CD14-positive monocyte (primary cell): ENCODE measurements around the gene KCNJ4. TPM values are rescaled to one million over a fixed set of nuclear protein-coding genes. Genes with fewer than 3 reads are reported as not detected.

ENCODE experiments used
- DNase-seq, 3 donors: peaks; one replicate each; pipeline ENCODE4 v3.0.0-alpha.2; 2011 to 2022
- H2AFZ ChIP-seq: 2 replicates; pipeline ENCODE4 v1.6.0; 2012; ENCODE audit warnings: mild to moderate bottlenecking, low read depth, low read length, inconsistent platforms; ENCODE audit not compliant: insufficient read depth, poor library complexity, severe bottlenecking
- H3K27ac ChIP-seq, 2 donors: 1 replicate in 1 of 2; 2 replicates in 1 of 2; pipeline ENCODE4 v1.5.1; 2012 to 2013; ENCODE audit warnings: low read length in 2 of 2, control low read depth in 1 of 2, inconsistent platforms in 1 of 2, low read depth in 1 of 2, mild to moderate bottlenecking in 1 of 2
- H3K27me3 ChIP-seq, 2 donors: one replicate each; pipeline versions ENCODE4 v1.6.0 to v1.6.1; 2011 to 2013; ENCODE audit warnings: low read length in 2 of 2; ENCODE audit not compliant: control insufficient read depth in 2 of 2, insufficient read depth in 2 of 2
- H3K36me3 ChIP-seq, 2 donors: replicated peaks in 1 of 2; 1 replicate in 1 of 2; 2 replicates in 1 of 2; pipeline versions ENCODE4 v1.5.1 to v1.6.1; 2012 to 2013; ENCODE audit warnings: low read length in 2 of 2, control low read depth in 1 of 2, inconsistent platforms in 1 of 2, mild to moderate bottlenecking in 1 of 2; ENCODE audit not compliant: insufficient read depth in 2 of 2, control insufficient read depth in 1 of 2
- H3K4me1 ChIP-seq, 2 donors: 1 replicate in 1 of 2; 2 replicates in 1 of 2; pipeline versions ENCODE4 v1.5.1 to v1.6.1; 2012 to 2013; ENCODE audit warnings: low read length in 2 of 2, control low read depth in 1 of 2, inconsistent platforms in 1 of 2, mild to moderate bottlenecking in 1 of 2, moderate library complexity in 1 of 2; ENCODE audit not compliant: insufficient read depth in 2 of 2, control insufficient read depth in 1 of 2
- H3K4me2 ChIP-seq: replicated peaks from 2 replicates; pipeline ENCODE3; 2012; ENCODE audit warnings: low read length, moderate library complexity, mild to moderate bottlenecking; ENCODE audit not compliant: poor library complexity, severe bottlenecking; ENCODE audit errors: extremely low read depth
- H3K4me3 ChIP-seq, 3 experiments: fragments of 200-600 bp in 1 of 3; sonication (generic) in 1 of 3; replicated peaks in 1 of 3; 1 replicate in 2 of 3; 2 replicates in 1 of 3; pipeline ENCODE4 v1.5.1; 2011 to 2013; ENCODE audit warnings: low read length in 3 of 3, mild to moderate bottlenecking in 3 of 3, control low read depth in 2 of 3, low read depth in 2 of 3, inconsistent platforms in 1 of 3, moderate library complexity in 1 of 3
- H3K79me2 ChIP-seq: 2 replicates; pipeline ENCODE4 v1.6.0; 2012; ENCODE audit warnings: mild to moderate bottlenecking, control low read depth, inconsistent platforms, low read length, moderate library complexity; ENCODE audit not compliant: insufficient read depth
- H3K9ac ChIP-seq: 2 replicates; pipeline ENCODE4 v1.6.0; 2017; ENCODE audit warnings: low read length, mild to moderate bottlenecking; ENCODE audit not compliant: insufficient read depth, poor library complexity, severe bottlenecking
- H3K9me3 ChIP-seq, 2 donors: replicated peaks in 1 of 2; 1 replicate in 1 of 2; 2 replicates in 1 of 2; pipeline versions ENCODE4 v1.5.1 to v1.6.1; 2012 to 2013; ENCODE audit warnings: low read length in 2 of 2, control low read depth in 1 of 2; ENCODE audit not compliant: control insufficient read depth in 1 of 2, insufficient read depth in 1 of 2
- H4K20me1 ChIP-seq: 2 replicates; pipeline ENCODE4 v1.6.0; 2012; ENCODE audit warnings: mild to moderate bottlenecking, low read length, control low read depth, moderate library complexity; ENCODE audit not compliant: insufficient read depth
- H3K27ac Mint-ChIP-seq, 7 donors: one replicate each; pipeline ENCODE4 v1.8.0; 2020; ENCODE audit warnings: mild to moderate bottlenecking in 7 of 7, mixed read lengths in 7 of 7, moderate library complexity in 6 of 7, inconsistent platforms in 2 of 7
- H3K27me3 Mint-ChIP-seq, 3 donors: one replicate each; pipeline ENCODE4 v1.8.0; 2021 to 2022; ENCODE audit warnings: low read depth in 3 of 3, mild to moderate bottlenecking in 3 of 3, mixed read lengths in 3 of 3, moderate library complexity in 3 of 3, inconsistent platforms in 1 of 3
- H3K36me3 Mint-ChIP-seq, 2 donors: one replicate each; pipeline ENCODE4 v1.8.0; 2020; ENCODE audit warnings: mixed read lengths in 2 of 2, inconsistent platforms in 1 of 2, mild to moderate bottlenecking in 1 of 2
- H3K4me1 Mint-ChIP-seq: one replicate; pipeline ENCODE4 v1.8.0; 2020; ENCODE audit warnings: mild to moderate bottlenecking, mixed read lengths
- H3K4me3 Mint-ChIP-seq, 2 donors: one replicate each; pipeline ENCODE4 v1.8.0; 2020; ENCODE audit warnings: mild to moderate bottlenecking in 2 of 2, mixed read lengths in 2 of 2, moderate library complexity in 1 of 2
- H3K9me3 Mint-ChIP-seq, 7 donors: one replicate each; pipeline ENCODE4 v1.8.0; 2020 to 2022; ENCODE audit warnings: mixed read lengths in 7 of 7, mild to moderate bottlenecking in 6 of 7, moderate library complexity in 6 of 7, inconsistent platforms in 2 of 7
- WGBS: methylation state at CpG from one replicate; pipeline ENCODE4 v1.1.5; 2013; ENCODE audit warnings: missing lambda C conversion rate; ENCODE audit not compliant: insufficient coverage; 5-methylcytosine and 5-hydroxymethylcytosine counted together
- intact Hi-C, 2 donors: fragments of 100-400 bp; cut with micrococcal nuclease; formaldehyde crosslinking; loops; one replicate each; pipeline versions ENCODE4 v1.15.0 to v1.15.1; 2023
- polyA plus RNA-seq, 3 donors: library from polyadenylated mRNA; depleted of rRNA in 1 of 3; unstranded in 2 of 3; stranded (reverse) in 1 of 3; fragments of 300-500 nt in 2 of 3; fragments of >200 nt in 1 of 3; fragmentation: Illumina TruSeq in 2 of 3; gene quantifications; 1 replicate in 2 of 3; 2 replicates in 1 of 3; pipeline ENCODE4 v1.2.3, GENCODE V29; 2012 to 2021
- TF ChIP-seq, protein P1 (sequence below): fragments of 200-600 bp; IDR thresholded peaks from one replicate; pipeline ENCODE4 v1.8.0; 2022; ENCODE audit warnings: antibody characterized with exemption, mild to moderate bottlenecking

The KCNJ4 gene
- polyA plus RNA-seq, 3 donors: not detected

DNA sequence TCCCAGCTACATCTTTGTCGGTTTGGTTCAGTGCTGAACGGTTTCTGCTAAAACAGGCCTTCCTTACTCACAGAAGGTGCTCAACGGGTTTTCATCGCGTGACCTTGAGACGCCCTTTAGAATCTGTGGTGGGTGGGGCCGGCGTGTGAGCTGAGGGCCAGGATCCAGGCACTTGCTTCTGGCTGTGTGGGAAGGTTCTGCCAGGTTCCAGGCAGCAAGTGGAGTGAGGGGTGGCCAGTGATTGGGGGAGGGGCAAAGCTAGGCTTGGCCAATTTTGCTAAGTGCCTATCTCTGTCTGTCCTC lies 35.2 kb downstream of the KCNJ4 start:
- Mint-ChIP-seq H3K27me3 (peaks cover 2 to 5% (median 3%) of the 10 kb centered on the region in 3 donors), H3K27ac (no peak overlapping the region), H3K4me3 (no peak overlapping the region), H3K4me1 (peaks cover 17% of the 10 kb centered on the region), H3K9me3 (no peaks in the 10 kb centered on the region), H3K36me3 (no peaks in the 10 kb centered on the region)
- DNase-seq: no peak
- H2AFZ ChIP-seq: no peak overlapping the region
- no peaks in the 10 kb centered on the region for H3K27me3 ChIP-seq
- no peaks in the 10 kb centered on the region for H3K36me3 ChIP-seq
- TF ChIP-seq, protein P1, sequence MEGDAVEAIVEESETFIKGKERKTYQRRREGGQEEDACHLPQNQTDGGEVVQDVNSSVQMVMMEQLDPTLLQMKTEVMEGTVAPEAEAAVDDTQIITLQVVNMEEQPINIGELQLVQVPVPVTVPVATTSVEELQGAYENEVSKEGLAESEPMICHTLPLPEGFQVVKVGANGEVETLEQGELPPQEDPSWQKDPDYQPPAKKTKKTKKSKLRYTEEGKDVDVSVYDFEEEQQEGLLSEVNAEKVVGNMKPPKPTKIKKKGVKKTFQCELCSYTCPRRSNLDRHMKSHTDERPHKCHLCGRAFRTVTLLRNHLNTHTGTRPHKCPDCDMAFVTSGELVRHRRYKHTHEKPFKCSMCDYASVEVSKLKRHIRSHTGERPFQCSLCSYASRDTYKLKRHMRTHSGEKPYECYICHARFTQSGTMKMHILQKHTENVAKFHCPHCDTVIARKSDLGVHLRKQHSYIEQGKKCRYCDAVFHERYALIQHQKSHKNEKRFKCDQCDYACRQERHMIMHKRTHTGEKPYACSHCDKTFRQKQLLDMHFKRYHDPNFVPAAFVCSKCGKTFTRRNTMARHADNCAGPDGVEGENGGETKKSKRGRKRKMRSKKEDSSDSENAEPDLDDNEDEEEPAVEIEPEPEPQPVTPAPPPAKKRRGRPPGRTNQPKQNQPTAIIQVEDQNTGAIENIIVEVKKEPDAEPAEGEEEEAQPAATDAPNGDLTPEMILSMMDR: no peak
- no peaks in the 10 kb centered on the region for H3K79me2 ChIP-seq
- H3K4me3 ChIP-seq: no peak overlapping the region
- H3K4me2 ChIP-seq: no peak overlapping the region
- H3K9ac ChIP-seq: no peak overlapping the region
- no peaks in the 10 kb centered on the region for H3K9me3 ChIP-seq
- no peaks in the 10 kb centered on the region for H4K20me1 ChIP-seq
- WGBS: 80% methylated on average over 1 of the region's 8 CpGs
- no peak overlapping the region for H3K27ac ChIP-seq
- intact Hi-C loops: loop anchor here in 1 of 2 donors (10.0 kb wide), 1 partner anchor 155 kb away; the partner anchor contains the start of gene DMC1
- peaks cover 12 to 18% of the 10 kb centered on the region in 2 donors for H3K4me1 ChIP-seq

DNA sequence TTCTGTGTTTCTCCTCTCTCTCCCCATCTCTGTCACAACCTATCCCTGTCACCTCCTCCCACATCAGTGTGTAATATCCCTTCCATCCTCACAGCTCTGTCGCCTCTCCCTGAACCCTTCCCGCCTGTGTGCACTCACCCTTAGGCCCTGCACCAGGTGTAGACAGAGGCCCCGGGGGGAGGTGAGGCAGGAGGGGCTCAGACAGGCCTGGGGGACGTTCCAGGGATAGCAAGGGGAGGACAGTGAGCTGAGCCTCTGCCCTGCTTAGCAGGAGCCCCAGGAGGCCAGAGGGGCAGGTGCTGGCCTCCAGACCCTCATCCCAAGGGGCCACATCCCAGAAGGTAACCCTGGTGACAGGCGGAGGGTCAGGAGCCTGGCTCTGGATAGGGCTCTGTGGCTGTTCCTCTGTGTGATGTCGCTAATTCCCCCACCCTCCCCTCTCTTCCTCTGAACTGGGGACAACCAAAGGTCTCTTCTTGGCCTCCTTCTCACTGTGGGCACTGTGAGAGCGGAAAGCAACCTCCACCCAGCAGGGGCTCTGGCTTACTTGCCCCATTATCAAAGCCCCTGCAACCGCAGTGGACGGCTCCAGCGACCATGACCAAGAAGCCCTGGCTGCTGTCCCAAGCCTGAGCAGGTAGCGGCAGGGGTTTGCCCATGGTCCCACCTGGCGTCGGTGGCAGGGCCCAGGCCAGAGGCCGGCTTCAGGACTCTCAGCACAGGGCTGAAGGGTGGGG lies 35.7 kb downstream of the KCNJ4 start:
- no peaks in the 10 kb centered on the region for H3K79me2 ChIP-seq
- peaks cover 12 to 18% of the 10 kb centered on the region in 2 donors for H3K4me1 ChIP-seq
- H3K9me3 ChIP-seq: no peaks in the 10 kb centered on the region
- no peaks in the 10 kb centered on the region for H3K36me3 Mint-ChIP-seq
- H3K27ac ChIP-seq: no peak overlapping the region
- no peak overlapping the region for H3K4me2 ChIP-seq
- no peak overlapping the region for H2AFZ ChIP-seq
- DNase-seq: no peak
- peaks cover 17% of the 10 kb centered on the region for H3K4me1 Mint-ChIP-seq
- no peaks in the 10 kb centered on the region for H3K36me3 ChIP-seq
- H3K4me3 Mint-ChIP-seq: no peak overlapping the region
- no peak overlapping the region for H3K4me3 ChIP-seq
- H3K27ac Mint-ChIP-seq: no peak overlapping the region
- H3K9ac ChIP-seq: no peak overlapping the region
- H3K27me3 ChIP-seq: no peaks in the 10 kb centered on the region
- intact Hi-C loops: loop anchor here in 1 of 2 donors (10.0 kb wide), 1 partner anchor 156 kb away; the partner anchor contains the start of gene DMC1
- H3K9me3 Mint-ChIP-seq: no peaks in the 10 kb centered on the region
- H3K27me3 Mint-ChIP-seq: peaks cover 2 to 5% (median 3%) of the 10 kb centered on the region in 3 donors
- TF ChIP-seq, protein P1: no peak
- WGBS: 93% methylated on average over 10 of the region's 14 CpGs
- no peaks in the 10 kb centered on the region for H4K20me1 ChIP-seq
